ENCODE measurements around the gene POLR2B.

POLR2B gene

GRCh38 chr4:57037982-57038604, 59.4 kb downstream of the POLR2B start:
- no peak for DNase-seq (ENCODE audit: low read depth, low spot score)
- CTCF ChIA-PET, result interaction anchor here (0.7 to 3.4 kb wide), 32 partner anchors 10 to 330 kb away, joined by 3 to 73 read pairs (median 5); no protein-coding TSS in a partner anchor

GRCh38 chr4:57039345-57039744, 60.6 kb downstream of the POLR2B start:
- no peak for DNase-seq (ENCODE audit: low read depth, low spot score)
- no peak overlapping the region for H3K4me3 ChIP-seq (ENCODE audit: low read depth, low read length)
- CTCF ChIA-PET, result interaction anchor here (1.1 to 3.4 kb wide), 6 partner anchors 10 to 124 kb away, joined by 3 to 73 read pairs (median 7); no protein-coding TSS in a partner anchor
- POLR2A ChIA-PET, result interaction anchor here (0.6 kb wide), 1 partner anchor 65 kb away, joined by 3 read pairs; no protein-coding TSS in a partner anchor
- no peak for TF ChIP-seq CTCF (IDR thresholded peaks at IDR 0.05; ENCODE audit: insufficient read depth, low read length, missing control alignments)

More at GRCh38 chr4:57037982-57038604, 59.4 kb downstream of the POLR2B start:
- peak; percentile 84 for TF ChIP-seq CTCF (IDR thresholded peaks at IDR 0.05; ENCODE audit: insufficient read depth, low read length, missing control alignments)
- no peak overlapping the region for H3K4me3 ChIP-seq (ENCODE audit: low read depth, low read length)
- POLR2A ChIA-PET, result interaction anchor here (0.6 to 1.0 kb wide), 2 partner anchors 42 to 80 kb away, joined by 3 to 4 read pairs; no protein-coding TSS in a partner anchor

DNA sequence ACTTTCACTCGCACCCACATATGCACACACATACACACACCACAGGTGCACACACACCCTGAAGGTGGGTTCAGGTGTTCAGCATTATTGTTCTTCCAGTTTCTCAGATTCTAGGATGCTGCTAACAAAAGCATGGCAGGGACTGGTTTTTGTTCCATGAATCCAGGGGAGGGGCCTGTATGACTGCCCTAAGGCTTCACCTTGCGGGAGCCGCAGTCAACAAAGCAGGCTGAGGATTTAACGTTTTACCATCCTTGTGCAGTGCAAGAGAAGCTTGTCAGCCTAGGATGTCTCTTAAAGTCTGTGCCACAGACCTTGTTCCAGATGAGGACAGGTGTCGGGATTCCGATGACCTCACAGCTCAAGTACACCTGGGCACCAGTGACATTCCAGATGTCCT, 61.8 kb downstream of the POLR2B start:
- ChIA-PET CTCF (interaction anchor here (1.3 to 1.6 kb wide), 3 partner anchors 10 to 123 kb away, joined by 3 to 6 read pairs (median 4); no protein-coding TSS in a partner anchor), POLR2A (no interaction called here)
- no peak for TF ChIP-seq CTCF (IDR thresholded peaks at IDR 0.05; ENCODE audit: insufficient read depth, low read length, missing control alignments)
- DNase-seq (ENCODE audit: low read depth, low spot score), result no peak
- H3K4me3 ChIP-seq (ENCODE audit: low read depth, low read length), result no peak overlapping the region

GRCh38 chr4:57041020-57041419, 62.3 kb downstream of the POLR2B start:
- POLR2A ChIA-PET, result no interaction called here

DNA sequence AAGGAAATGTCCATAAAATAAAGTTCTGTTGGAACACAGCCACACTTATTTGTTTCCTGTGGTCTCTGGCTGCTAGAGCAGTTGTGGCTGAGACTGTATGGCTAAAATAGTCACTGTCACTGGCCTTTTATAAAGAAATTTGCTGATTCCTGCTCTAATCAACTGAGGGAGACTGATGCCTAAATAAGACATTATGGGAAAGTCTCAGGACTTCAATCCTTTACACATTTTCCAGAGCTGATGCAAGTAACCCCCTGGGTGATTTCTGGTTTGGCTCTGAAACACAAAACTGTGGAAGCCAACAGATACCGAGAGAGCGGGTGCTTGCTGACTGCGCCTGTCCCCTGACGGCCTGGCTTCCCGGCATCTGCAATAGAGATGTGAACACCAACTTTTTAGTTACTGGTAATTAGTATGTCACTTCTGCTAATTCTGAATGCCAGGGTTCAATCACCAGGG, 64.0 kb downstream of the POLR2B start:
- H3K4me3 ChIP-seq (ENCODE audit: low read depth, low read length), result no peak overlapping the region
- no peak for DNase-seq (ENCODE audit: low read depth, low spot score)
- ChIA-PET POLR2A (interaction anchor here (0.6 to 2.0 kb wide), 5 partner anchors 19 to 66 kb away, joined by 4 to 7 read pairs (median 5); no protein-coding TSS in a partner anchor), CTCF (no interaction called here)
- TF ChIP-seq CTCF (IDR thresholded peaks at IDR 0.05; ENCODE audit: insufficient read depth, low read length, missing control alignments), result no peak

More at GRCh38 chr4:57041020-57041419, 62.3 kb downstream of the POLR2B start:
- no peak for TF ChIP-seq CTCF (IDR thresholded peaks at IDR 0.05; ENCODE audit: insufficient read depth, low read length, missing control alignments)
- CTCF ChIA-PET, result interaction anchor here (1.1 to 1.6 kb wide), 6 partner anchors 10 to 124 kb away, joined by 3 to 6 read pairs (median 4); no protein-coding TSS in a partner anchor
- DNase-seq (ENCODE audit: low read depth, low spot score), result no peak
- H3K4me3 ChIP-seq (ENCODE audit: low read depth, low read length), result no peak overlapping the region

All from AG04449 (cell line).